ENCODE results near the gene TMEM132C.
A peak's percentile ranks its signal among the peaks of the same experiment; 100 is the strongest.
"Not testable (repeated sequence)": the region's sequence is repeated elsewhere in the genome, so short reads cannot be mapped to it uniquely, and the experiment has no call there.

The TMEM132C gene

DNA sequence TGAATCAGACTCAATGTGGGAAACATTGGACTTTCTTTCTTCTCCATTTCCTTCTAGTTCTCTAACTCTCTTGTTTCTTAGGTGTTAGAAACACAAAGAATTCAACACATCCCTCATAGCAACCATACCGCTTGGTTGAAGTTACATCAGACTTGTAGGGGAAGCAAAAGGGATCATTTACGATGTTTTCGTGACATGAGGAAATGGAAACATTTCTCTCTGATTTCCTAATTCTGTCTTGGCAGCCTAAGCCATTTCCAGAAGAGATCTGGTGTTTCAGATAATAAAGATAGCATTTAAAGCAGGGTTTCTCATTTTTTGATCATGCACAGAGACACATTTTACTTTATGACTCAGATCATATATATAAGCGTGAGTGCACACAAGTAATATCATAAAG, 202.0 kb downstream of the TMEM132C start:
- H3K4me3 ChIP-seq (replicated peaks in 1 of 2; ENCODE audit: low read depth in 2 of 2, low read length in 2 of 2), result no peak overlapping the region

DNA sequence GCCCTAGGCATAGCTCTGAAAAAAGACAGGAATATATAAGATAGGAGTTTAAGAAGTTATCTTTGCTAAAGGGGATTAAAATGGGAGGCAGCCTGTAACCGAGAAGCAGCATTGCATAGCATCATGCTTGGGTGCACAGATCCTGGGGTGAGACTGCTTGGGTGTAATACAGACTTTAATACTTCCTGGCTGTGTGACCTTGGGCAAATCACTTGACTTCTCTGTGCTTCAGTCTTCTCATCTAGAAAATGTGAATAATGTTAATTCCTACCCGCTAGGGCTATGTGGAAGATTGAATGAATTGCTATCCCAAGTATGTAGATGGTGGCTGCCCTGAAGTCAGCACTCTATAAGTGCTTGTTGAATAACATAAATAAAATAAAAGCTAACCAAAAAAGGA, 204.5 kb downstream of the TMEM132C start:
- TF ChIP-seq, protein P1, sequence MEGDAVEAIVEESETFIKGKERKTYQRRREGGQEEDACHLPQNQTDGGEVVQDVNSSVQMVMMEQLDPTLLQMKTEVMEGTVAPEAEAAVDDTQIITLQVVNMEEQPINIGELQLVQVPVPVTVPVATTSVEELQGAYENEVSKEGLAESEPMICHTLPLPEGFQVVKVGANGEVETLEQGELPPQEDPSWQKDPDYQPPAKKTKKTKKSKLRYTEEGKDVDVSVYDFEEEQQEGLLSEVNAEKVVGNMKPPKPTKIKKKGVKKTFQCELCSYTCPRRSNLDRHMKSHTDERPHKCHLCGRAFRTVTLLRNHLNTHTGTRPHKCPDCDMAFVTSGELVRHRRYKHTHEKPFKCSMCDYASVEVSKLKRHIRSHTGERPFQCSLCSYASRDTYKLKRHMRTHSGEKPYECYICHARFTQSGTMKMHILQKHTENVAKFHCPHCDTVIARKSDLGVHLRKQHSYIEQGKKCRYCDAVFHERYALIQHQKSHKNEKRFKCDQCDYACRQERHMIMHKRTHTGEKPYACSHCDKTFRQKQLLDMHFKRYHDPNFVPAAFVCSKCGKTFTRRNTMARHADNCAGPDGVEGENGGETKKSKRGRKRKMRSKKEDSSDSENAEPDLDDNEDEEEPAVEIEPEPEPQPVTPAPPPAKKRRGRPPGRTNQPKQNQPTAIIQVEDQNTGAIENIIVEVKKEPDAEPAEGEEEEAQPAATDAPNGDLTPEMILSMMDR (IDR thresholded peaks at IDR 0.05; ENCODE audit: low read depth, low read length), result no peak
- no peak for DNase-seq (ENCODE audit: low read depth in 2 of 2)
- no peak overlapping the region for H3K4me3 ChIP-seq (replicated peaks in 1 of 2; ENCODE audit: low read depth in 2 of 2, low read length in 2 of 2)

More for the DNA sequence above, 202.0 kb downstream of the TMEM132C start:
- TF ChIP-seq, protein P1 (IDR thresholded peaks at IDR 0.05; ENCODE audit: low read depth, low read length), result no peak
- peak in 1 of 2 donors; percentile 5 for DNase-seq (ENCODE audit: low read depth in 2 of 2)

DNA sequence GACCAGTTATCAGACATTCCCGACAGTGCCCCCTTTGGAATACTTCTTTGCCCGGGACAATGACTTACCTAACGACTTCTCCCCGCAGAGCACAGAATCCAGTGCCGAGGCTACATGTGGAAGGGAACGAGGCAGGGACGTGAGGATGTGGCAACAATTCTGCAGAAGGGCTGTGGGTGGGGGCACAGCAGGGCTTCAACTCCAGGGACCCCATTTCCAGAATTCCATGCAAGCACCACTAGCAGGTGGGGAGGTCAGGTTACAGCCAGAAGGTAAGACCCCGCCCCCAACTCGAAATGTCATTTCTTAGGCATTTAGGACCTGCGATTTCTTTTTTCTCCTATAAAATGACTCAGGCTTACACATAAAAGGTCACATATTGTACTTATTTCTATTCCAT, 207.9 kb downstream of the TMEM132C start:
- no peak overlapping the region for H3K4me3 ChIP-seq (replicated peaks in 1 of 2; ENCODE audit: low read depth in 2 of 2, low read length in 2 of 2)
- DNase-seq (ENCODE audit: low read depth in 2 of 2), result no peak
- TF ChIP-seq, protein P1 (IDR thresholded peaks at IDR 0.05; ENCODE audit: low read depth, low read length), result no peak

DNA sequence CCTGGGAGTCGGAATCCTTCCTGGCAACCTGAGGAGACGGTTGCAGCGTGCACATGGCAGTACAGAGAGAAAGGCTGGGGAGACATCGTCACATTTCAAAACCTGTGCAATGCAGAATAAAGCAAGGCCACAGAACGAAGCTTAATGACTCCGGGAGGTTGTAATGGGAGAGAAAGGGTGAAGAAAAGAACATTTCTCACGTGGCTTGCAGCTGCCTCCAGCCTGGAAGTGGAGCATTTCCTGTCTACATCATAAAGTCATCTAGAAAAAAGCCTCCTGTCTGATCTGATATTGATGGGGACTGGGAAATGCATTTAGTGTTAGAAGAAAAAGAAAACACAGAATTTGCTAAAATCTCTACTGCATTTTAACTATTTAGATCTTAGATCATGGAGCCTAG, 209.3 kb downstream of the TMEM132C start:
- TF ChIP-seq, protein P1 (IDR thresholded peaks at IDR 0.05; ENCODE audit: low read depth, low read length), result no peak
- no peak for DNase-seq (ENCODE audit: low read depth in 2 of 2)
- no peak overlapping the region for H3K4me3 ChIP-seq (replicated peaks in 1 of 2; ENCODE audit: low read depth in 2 of 2, low read length in 2 of 2)

DNA sequence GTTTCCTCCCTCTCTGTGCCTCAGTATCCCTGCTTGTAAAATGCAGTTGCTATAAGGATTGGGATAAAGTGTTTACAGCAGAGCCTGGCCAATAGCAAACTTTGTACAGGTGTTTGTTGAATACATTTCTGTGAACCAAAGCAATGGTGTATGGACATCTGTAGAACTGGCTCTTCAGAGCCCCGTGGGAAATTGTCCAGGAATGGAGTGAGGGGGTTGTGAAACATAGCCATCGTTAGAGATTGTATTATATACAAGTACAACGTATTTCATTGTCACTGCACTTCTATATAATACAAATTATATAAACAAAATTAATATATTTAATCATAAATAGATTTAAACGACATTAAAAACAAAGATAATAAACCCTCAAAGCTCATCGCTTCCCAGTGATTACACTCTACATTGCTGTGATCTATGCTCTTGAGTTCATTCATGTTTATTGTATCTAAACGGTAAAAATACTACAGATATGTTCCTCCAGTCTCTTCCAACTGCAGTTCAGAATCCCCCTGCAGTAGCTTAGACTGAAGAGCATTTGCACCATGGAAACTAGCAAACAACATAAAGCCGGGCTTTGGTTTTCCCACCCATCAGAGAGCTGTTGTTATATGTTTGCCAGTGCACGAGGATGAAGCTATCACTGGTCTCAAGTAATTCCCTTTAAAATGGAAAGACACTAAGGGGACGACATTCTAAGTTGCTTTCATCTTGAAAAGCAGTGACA, 216.7 kb downstream of the TMEM132C start:
- no peak overlapping the region for H3K4me3 ChIP-seq (replicated peaks in 1 of 2; ENCODE audit: low read depth in 2 of 2, low read length in 2 of 2)
- TF ChIP-seq, protein P1 (IDR thresholded peaks at IDR 0.05; ENCODE audit: low read depth, low read length), result no peak
- DNase-seq (ENCODE audit: low read depth in 2 of 2), result no peak

DNA sequence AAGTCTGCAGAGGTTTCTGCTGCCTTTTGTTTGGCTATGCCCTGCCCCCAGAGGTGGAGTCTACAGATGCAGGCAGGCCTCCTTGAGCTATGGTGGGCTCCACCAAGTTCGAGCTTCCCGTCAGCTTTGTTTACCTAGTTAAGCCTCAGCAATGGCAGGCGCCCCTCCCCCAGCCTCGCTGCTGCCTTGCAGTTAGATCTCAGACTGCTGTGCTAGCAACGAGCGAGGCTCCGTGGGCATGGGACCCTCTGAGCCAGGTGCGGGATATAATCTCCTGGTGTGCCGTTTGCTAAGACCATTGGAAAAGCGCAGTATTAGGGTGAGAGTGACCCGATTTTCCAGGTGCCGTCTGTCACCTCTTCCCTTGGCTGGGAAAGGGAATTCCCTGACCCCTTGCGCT, 230.4 kb downstream of the TMEM132C start:
- not testable (repeated sequence) for DNase-seq (ENCODE audit: low read depth in 2 of 2); H3K4me3 ChIP-seq (replicated peaks in 1 of 2; ENCODE audit: low read depth in 2 of 2, low read length in 2 of 2)

DNA sequence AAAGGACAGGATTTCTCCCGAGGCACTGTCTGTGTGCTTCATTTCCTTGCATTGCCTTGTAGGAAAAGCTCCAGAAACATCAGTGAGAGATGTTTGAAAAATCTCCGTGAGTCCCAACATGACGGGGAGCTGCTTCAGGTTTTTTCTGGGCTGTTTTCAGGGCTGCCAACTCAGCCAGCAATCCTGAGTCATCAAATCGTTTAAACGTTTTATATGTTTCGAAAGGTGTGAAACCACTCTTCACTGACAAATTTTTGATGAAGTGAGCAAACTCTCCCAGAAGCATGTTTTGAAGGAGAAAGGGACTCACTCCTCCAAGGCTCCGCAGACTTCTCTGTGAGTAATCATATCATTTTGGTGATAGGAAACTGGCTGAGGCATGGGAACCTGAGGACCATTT, 240.5 kb downstream of the TMEM132C start:
- TF ChIP-seq, protein P1 (IDR thresholded peaks at IDR 0.05; ENCODE audit: low read depth, low read length), result no peak
- no peak for DNase-seq (ENCODE audit: low read depth in 2 of 2)
- no peak overlapping the region for H3K4me3 ChIP-seq (replicated peaks in 1 of 2; ENCODE audit: low read depth in 2 of 2, low read length in 2 of 2)

Measured in cardiac fibroblast (primary cell).